ENCODE data around the gene SUMF1. TPM values are rescaled to one million over a fixed set of nuclear protein-coding genes. Genes with fewer than 3 reads are reported as not detected.

SUMF1 gene
- total and polyA plus RNA-seq, 8 donors = 27.1 to 43.9 (median 35.3) TPM

DNA sequence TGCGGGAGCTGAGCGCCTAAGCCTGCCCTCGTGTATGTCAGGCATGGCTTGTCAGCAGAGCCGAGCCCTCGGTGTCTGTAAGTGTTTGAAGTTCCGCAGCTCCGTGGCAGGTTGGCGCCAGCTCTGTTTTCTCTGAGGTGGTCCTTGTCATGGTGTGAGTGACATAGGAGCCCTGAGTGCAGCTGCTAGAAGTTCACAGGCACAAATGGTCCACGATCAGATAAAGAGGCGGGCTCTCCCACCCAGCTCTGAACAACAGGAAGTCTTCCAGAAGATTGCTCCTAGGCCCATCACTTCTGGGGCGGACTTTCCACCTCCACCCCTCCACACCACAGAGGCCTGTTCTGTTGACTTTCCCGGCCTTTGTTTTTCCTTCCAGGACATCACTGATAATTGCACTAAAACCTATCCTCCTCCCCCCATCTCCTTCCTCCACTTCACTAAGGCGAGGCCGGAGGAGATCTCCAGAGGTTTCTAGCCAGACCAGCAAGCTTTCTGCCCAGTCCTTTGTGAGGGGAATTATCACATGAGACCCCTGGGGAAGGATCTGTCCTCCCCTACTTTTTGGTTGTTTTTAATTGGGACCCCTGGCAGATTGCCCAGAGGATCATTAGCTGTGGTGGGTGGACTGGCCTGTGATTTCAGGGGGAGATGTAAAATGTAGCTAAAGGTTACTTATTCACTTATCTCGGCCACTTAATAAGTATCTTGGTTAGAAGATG, 46.0 kb upstream of the SUMF1 start:
- Histone ChIP-seq H3K4me1 (peaks cover 1 to 13% of the 10 kb centered on the region in 2 donors), H3K36me3 (no peaks in the 10 kb centered on the region), H3K9me3 (no peaks in the 10 kb centered on the region), H3K4me3 (no peak overlapping the region), H3K27ac (no peak overlapping the region), H3K27me3 (no peaks in the 10 kb centered on the region)
- TF ChIP-seq, protein P1, sequence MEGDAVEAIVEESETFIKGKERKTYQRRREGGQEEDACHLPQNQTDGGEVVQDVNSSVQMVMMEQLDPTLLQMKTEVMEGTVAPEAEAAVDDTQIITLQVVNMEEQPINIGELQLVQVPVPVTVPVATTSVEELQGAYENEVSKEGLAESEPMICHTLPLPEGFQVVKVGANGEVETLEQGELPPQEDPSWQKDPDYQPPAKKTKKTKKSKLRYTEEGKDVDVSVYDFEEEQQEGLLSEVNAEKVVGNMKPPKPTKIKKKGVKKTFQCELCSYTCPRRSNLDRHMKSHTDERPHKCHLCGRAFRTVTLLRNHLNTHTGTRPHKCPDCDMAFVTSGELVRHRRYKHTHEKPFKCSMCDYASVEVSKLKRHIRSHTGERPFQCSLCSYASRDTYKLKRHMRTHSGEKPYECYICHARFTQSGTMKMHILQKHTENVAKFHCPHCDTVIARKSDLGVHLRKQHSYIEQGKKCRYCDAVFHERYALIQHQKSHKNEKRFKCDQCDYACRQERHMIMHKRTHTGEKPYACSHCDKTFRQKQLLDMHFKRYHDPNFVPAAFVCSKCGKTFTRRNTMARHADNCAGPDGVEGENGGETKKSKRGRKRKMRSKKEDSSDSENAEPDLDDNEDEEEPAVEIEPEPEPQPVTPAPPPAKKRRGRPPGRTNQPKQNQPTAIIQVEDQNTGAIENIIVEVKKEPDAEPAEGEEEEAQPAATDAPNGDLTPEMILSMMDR (IDR thresholded peaks at IDR 0.05) = no peak
- intact Hi-C loops (cut with DNase I) = no loop called here
- no peak for DNase-seq
- ATAC-seq = no peak

DNA sequence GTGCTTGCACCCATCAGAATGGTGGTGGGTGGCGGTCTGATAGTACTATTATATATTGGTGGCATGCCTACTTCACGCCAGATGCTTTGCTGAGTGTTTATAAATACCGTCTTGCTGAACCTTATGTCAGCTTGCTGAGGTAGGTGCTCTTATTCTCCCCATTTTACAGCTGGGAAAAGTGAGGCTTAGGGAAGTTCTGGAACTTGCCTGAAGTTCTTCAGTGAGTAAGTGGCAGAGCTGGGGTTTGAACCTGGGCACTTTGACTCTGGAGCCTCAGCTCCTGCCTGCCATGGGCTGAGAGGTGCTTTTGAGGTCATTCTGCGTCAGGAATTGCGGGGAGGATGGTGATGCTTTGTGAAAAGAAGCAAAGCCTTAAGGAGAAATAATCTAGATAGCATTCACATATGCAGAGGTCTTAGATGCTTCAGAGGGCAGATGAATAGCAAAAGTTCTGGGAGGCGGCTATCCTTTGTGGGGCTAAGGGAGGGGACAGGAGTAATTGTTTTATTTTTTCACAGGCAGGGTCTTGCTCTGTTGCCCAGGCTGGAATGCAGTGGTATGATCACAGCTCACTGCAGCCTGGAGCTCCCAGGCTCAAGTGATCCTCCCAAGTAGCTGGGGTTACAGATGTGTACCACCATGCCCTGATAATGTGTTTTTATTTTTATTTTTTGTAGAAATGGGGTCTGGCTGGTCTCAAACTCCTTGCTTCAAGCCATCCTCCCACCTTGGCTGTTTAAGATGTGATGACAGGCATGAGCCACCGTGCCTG, 44.6 kb upstream of the SUMF1 start:
- no peaks in the 10 kb centered on the region for H3K9me3 ChIP-seq
- no peak overlapping the region for H3K27ac ChIP-seq
- intact Hi-C loops (cut with DNase I) = no loop called here
- H3K4me3 ChIP-seq = no peak overlapping the region
- peaks cover 0 to 8% of the 10 kb centered on the region in 2 donors for H3K4me1 ChIP-seq
- no peaks in the 10 kb centered on the region for H3K36me3 ChIP-seq
- DNase-seq (no peak), ATAC-seq (no peak)
- TF ChIP-seq, protein P1 (IDR thresholded peaks at IDR 0.05) = no peak
- H3K27me3 ChIP-seq = no peaks in the 10 kb centered on the region

DNA sequence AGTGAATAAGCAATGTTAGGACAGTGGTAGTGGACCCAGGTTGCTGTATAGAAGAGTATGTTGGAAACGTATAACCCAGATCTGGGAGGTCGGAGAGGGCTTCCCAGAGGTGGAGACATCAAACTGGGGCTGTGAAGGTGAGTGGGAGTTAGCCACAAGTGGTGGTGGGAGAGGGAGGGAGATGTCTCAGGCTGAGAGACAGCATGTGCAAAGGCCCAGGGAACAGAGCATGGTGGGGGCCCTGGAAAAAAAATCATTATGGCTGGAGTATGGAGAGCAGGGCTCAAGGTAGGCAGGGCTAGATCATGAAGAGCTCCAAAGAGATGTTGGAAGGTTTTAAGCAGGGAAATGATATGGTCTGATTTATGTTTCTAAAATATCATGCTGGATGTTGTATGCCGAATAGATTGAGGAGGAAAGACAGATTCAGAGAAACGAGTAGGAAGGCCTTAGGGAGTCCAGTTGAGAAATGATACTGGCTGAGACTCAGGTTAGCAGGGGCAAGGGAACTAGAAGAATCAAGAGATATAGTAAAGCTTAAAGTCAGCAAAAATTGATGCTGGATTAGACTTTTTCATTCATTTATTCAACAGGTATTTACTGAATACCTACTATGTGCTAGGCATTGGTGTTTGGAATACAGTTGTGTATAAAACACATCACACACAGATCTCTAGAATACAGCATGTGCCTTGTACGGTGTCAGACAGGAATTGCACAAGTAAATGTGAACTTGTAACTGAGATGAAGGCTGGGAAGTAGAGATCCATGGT, 43.1 kb upstream of the SUMF1 start:
- no peak overlapping the region for H3K4me3 ChIP-seq
- H3K27ac ChIP-seq = no peak overlapping the region
- intact Hi-C loops (cut with DNase I) = no loop called here
- H3K4me1 ChIP-seq = peaks cover 0 to 22% of the 10 kb centered on the region in 2 donors
- TF ChIP-seq, protein P1 (IDR thresholded peaks at IDR 0.05) = no peak
- ATAC-seq (no peak), DNase-seq (no peak)
- H3K9me3 ChIP-seq = no peaks in the 10 kb centered on the region
- no peaks in the 10 kb centered on the region for H3K27me3 ChIP-seq
- no peaks in the 10 kb centered on the region for H3K36me3 ChIP-seq

DNA sequence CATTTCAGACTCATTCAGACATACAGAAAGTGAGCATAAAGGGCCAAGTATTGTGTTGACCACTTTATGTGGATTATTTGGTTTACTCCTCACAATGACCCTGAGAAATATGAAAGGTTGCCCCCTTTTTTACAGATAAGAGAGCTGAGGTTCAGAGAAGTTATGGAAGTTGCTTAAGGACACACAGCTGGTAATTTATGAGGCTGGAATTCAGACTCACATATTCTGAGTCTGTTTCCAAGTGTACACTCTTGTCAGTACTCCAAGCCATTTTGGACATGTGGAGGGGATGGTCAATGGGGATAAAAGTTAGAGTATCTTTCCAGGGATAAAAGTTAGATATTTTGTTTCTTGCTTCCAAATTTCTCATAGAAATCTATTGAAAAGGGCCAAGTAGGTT, 42.0 kb upstream of the SUMF1 start:
- Histone ChIP-seq H3K27ac (no peak overlapping the region), H3K4me1 (peaks cover 7 to 34% of the 10 kb centered on the region in 2 donors), H3K27me3 (no peaks in the 10 kb centered on the region), H3K4me3 (no peak overlapping the region), H3K9me3 (no peaks in the 10 kb centered on the region), H3K36me3 (no peaks in the 10 kb centered on the region)
- no peak for DNase-seq
- ATAC-seq = no peak
- intact Hi-C loops (cut with DNase I) = no loop called here
- TF ChIP-seq, protein P1 (IDR thresholded peaks at IDR 0.05) = no peak

Measured in left lung (tissue), 10 donors.